GM12892 (cell line): ENCODE measurements around the gene TGFBI.

Experiments used
- POLR2A ChIP-seq: IDR thresholded peaks from 2 replicates; pipeline ENCODE4 v1.6.1; 2011; ENCODE audit warnings: low read depth, low read length, control low read depth
- POLR2AphosphoS5 ChIP-seq: IDR thresholded peaks from 2 replicates; pipeline ENCODE4 v1.6.1; 2011; ENCODE audit warnings: low read depth, low read length, control low read depth

DNA sequence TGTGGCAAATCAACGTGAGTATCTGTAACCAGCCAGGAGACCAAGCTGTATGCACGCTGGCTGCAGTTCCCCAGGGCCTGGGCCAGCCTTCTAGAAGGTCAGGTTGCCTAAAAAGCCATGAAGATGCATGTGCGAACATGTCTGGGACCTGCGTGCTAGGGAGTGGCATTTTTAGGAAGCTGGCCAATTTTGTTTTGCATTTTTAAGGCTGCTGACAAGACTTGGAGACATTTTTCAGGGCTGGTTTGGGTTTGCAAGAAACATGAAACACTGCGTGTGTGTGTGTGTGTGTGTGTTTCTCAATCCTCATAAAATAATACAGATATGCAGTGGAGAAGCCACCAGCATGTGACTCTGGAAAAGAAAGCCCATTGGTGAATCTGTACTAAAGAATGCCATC lies 5.1 kb downstream of the TGFBI start:
- TF ChIP-seq POLR2A (no peak), POLR2AphosphoS5 (no peak)
